ENCODE results near the gene TMEM150B.

Gene TMEM150B

GRCh38 chr19:55369653-55370304 is 44.6 kb upstream of the TMEM150B start:
- no peak for DNase-seq (ENCODE audit: low read depth)
- TF ChIP-seq, protein P1, sequence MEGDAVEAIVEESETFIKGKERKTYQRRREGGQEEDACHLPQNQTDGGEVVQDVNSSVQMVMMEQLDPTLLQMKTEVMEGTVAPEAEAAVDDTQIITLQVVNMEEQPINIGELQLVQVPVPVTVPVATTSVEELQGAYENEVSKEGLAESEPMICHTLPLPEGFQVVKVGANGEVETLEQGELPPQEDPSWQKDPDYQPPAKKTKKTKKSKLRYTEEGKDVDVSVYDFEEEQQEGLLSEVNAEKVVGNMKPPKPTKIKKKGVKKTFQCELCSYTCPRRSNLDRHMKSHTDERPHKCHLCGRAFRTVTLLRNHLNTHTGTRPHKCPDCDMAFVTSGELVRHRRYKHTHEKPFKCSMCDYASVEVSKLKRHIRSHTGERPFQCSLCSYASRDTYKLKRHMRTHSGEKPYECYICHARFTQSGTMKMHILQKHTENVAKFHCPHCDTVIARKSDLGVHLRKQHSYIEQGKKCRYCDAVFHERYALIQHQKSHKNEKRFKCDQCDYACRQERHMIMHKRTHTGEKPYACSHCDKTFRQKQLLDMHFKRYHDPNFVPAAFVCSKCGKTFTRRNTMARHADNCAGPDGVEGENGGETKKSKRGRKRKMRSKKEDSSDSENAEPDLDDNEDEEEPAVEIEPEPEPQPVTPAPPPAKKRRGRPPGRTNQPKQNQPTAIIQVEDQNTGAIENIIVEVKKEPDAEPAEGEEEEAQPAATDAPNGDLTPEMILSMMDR (IDR thresholded peaks at IDR 0.05; ENCODE audit: low read depth, low read length, missing control alignments) = no peak

DNA sequence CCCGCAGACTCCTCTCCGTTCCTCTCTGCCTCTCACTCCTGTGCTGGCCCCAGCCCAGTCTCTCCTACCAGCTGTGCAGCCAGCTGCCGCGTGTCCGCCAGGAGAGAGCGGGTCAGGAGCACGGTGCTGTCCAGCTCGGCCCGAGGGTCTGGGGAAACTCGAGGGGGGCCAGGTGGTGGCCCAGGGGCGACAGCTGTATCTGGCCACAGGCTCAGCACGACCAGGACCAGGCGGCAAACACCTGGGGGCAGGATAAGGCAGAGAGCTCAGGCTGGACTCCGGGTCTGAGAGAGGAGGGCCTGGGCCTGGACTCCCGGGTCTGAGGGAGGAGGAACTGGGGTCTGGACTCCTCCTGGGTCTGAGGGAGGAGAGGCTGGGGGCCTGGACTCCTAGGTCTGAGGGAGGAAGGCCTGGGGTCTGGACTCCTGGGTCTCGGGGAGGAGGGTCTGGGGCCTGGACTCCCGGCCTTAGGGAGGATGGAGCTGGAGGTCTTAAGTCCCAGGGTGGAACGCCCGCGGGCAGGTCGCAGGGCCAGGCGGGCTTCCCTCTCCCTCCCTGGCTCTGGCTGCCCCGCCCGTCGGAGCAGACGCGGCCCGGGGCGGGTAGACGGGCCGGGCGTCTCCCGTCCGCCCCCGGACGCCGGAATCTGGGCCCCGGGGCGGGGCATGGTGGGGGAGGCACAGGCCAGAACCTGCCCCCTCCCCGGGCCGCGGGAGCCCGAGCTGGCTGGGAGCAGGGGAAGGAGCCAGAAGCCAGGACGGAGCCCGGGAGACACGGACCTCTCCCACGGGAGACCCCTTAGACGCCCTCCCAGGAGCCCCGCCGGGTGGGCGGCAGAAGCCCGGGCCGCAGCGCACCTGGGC is 43.8 kb upstream of the TMEM150B start:
- TF ChIP-seq, protein P1 (IDR thresholded peaks at IDR 0.05; ENCODE audit: low read depth, low read length, missing control alignments) = no peak
- H3K4me3 ChIP-seq (ENCODE audit: low read depth, low read length) = no peak overlapping the region
- DNase-seq (ENCODE audit: low read depth) = no peak

More at GRCh38 chr19:55369653-55370304, 44.6 kb upstream of the TMEM150B start:
- no peak overlapping the region for H3K4me3 ChIP-seq (ENCODE audit: low read depth, low read length)

DNA sequence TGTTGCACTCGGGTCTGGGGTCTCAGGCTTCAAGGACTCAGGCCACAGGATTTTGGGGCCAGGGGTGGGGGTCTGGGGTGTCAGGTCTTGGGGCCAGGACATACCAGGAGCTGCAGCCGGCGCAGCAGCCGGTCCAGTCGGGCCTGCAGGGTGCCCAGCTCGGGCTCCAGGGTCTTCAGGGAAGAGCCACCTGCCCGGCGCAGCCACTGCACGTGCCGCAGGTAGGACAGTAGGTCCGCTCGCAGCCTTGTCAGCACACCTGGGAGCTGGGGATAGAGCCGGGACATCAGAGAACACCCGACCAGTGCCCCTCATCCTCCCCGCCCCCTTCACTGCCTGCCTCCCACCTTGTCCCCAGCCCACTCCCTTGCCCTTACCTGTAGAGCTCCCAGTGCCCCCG is 43.0 kb upstream of the TMEM150B start:
- TF ChIP-seq, protein P1 (IDR thresholded peaks at IDR 0.05; ENCODE audit: low read depth, low read length, missing control alignments) = no peak
- DNase-seq (ENCODE audit: low read depth) = no peak
- no peak overlapping the region for H3K4me3 ChIP-seq (ENCODE audit: low read depth, low read length)

- no peak for DNase-seq (ENCODE audit: low read depth)
- TF ChIP-seq, protein P1 (IDR thresholded peaks at IDR 0.05; ENCODE audit: low read depth, low read length, missing control alignments) = no peak
- no peak overlapping the region for H3K4me3 ChIP-seq (ENCODE audit: low read depth, low read length)
Observed at GRCh38 chr19:55366790-55367189, 41.6 kb upstream of the TMEM150B start.

DNA sequence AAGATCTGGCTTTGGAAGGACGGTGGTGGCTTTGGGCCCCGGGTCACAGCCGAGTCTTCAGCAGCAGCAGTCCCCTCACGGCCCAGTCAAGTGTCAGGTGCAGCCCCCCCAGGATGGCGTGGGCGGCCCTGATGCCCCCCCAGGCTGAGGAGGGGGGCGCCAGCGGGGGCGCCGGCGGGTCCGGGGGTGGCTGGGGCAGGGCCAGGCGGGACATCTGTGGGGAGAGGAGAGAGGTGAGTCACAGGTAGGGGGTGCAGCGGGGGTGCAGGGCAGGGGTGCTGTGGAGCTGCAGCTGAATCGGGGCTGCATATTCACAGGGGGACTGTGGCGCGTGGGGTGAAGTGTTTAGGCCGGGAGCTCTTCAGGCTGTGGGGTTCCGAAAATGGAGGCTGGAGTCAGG is 40.8 kb upstream of the TMEM150B start:
- no peak overlapping the region for H3K4me3 ChIP-seq (ENCODE audit: low read depth, low read length)
- no peak for DNase-seq (ENCODE audit: low read depth)
- TF ChIP-seq, protein P1 (IDR thresholded peaks at IDR 0.05; ENCODE audit: low read depth, low read length, missing control alignments) = no peak

DNA sequence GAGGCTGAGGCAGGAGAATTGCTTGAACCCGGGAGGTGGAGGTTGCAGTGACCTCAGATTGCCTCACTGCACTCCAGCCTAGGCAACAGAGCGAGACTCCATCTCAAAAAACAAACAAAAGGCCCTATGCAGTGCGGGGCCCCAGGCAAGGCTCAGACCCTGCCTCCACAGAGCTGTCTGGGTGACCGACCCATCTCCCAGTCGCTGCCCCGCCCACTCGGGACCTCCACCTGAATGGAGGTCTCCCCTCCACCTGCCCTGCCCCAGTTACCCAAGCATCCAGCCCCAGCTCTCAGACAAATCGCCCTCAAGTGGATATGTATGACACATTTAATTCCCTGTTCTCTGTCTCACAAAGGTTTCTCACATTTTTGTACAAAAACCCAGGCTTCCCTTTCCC is 40.1 kb upstream of the TMEM150B start:
- no peak for DNase-seq (ENCODE audit: low read depth)
- H3K4me3 ChIP-seq (ENCODE audit: low read depth, low read length) = no peak overlapping the region
- TF ChIP-seq, protein P1 (IDR thresholded peaks at IDR 0.05; ENCODE audit: low read depth, low read length, missing control alignments) = no peak

Measured in GM12864 (cell line).